Loucy (cell line): ENCODE measurements around the gene HOXB8.

ENCODE experiments used
- EZH2phosphoT487 ChIP-seq: fragments of 200-600 bp; IDR thresholded peaks from 2 replicates; pipeline ENCODE4 v1.6.1; 2018; ENCODE audit warnings: antibody characterized with exemption, mild to moderate bottlenecking, moderate library complexity, borderline replicate concordance
- TF ChIP-seq, protein P1 (sequence below): fragments of 200-600 bp; sonication (generic); conservative IDR thresholded peaks from 2 replicates; pipeline ENCODE4 v1.5.1; 2014; ENCODE audit warnings: mild to moderate bottlenecking, antibody characterized with exemption, low read length

DNA sequence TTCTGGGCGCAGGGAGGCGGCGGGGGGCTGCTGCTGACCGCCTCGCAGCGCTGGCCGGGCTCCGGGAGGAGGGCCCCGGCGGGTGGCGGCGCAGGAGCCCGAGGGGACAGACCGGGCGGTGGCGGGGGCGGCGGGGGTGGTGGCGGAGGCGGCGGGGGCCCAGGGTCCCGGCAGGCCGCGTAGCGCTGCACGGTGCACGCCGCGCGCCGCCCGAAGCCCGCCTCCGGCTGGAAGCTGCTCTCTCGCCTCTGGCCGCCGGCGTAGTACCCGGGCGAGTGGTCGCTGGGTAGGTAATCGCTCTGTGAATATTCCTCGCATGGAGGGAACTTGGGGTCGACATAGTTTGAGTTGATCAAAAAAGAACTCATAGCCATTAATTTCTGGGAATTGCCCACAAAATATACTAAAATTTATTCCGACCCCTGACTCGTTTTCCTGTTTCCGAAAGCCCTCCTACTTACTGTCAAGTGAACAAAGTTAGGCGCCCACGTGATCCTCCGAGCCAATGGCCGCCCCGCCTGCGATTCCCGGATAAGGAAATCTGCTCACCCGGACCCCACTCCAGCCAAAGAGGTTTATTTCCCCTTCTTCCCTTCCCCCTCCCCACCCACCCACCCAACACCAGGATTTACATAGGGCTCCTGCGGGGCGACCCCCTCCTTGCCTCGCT is 37.0 kb downstream of the HOXB8 start, which contains the start of gene HOXB4:
- TF ChIP-seq, protein P1, sequence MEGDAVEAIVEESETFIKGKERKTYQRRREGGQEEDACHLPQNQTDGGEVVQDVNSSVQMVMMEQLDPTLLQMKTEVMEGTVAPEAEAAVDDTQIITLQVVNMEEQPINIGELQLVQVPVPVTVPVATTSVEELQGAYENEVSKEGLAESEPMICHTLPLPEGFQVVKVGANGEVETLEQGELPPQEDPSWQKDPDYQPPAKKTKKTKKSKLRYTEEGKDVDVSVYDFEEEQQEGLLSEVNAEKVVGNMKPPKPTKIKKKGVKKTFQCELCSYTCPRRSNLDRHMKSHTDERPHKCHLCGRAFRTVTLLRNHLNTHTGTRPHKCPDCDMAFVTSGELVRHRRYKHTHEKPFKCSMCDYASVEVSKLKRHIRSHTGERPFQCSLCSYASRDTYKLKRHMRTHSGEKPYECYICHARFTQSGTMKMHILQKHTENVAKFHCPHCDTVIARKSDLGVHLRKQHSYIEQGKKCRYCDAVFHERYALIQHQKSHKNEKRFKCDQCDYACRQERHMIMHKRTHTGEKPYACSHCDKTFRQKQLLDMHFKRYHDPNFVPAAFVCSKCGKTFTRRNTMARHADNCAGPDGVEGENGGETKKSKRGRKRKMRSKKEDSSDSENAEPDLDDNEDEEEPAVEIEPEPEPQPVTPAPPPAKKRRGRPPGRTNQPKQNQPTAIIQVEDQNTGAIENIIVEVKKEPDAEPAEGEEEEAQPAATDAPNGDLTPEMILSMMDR, result no peak
- TF ChIP-seq EZH2phosphoT487, result no peak
